GM18870 (cell line): ENCODE data around the gene KRTAP9-1.
"Not testable (repeated sequence)": the region's sequence is repeated elsewhere in the genome, so short reads cannot be mapped to it uniquely, and the experiment has no call there.

Source experiments
- ATAC-seq: cut with Tn5 transposase; IDR thresholded peaks from one replicate; pipeline ENCODE4 v1.9.1; 2021; ENCODE audit warnings: moderate library complexity; ENCODE audit not compliant: unreplicated experiment

Gene KRTAP9-1

GRCh38 chr17:41178843-41179616, 10.7 kb upstream of the KRTAP9-1 start:
- ATAC-seq, result no peak

- no peak for ATAC-seq
These were observed 5.2 kb upstream of the KRTAP9-1 start, which contains the start of gene KRTAP4-1 for GRCh38 chr17:41184480-41184961. Gene KRTAP4-1, minus strand, starts transcription at chr17:41184911. Its CDS starts 57 bp downstream, at chr17:41184854.

- no peak for ATAC-seq
These were observed 4.7 kb upstream of the KRTAP9-1 start for GRCh38 chr17:41185001-41185400.

- ATAC-seq, result no peak
These were observed 2.8 kb upstream of the KRTAP9-1 start for GRCh38 chr17:41186872-41187271.

GRCh38 chr17:41190328-41190727, 641 bp downstream of the KRTAP9-1 start:
- ATAC-seq, result no peak

GRCh38 chr17:41196068-41196467, 6.4 kb downstream of the KRTAP9-1 start:
- ATAC-seq, result no peak

GRCh38 chr17:41199421-41200078, 9.9 kb downstream of the KRTAP9-1 start:
- no peak for ATAC-seq

- no peak for ATAC-seq
These were observed 22.3 kb downstream of the KRTAP9-1 start for GRCh38 chr17:41211845-41212466.

GRCh38 chr17:41212524-41213169, 23.0 kb downstream of the KRTAP9-1 start:
- ATAC-seq, result no peak

GRCh38 chr17:41215681-41216080, 26.0 kb downstream of the KRTAP9-1 start:
- ATAC-seq, result no peak

- no peak for ATAC-seq
These were observed 34.1 kb downstream of the KRTAP9-1 start for GRCh38 chr17:41223821-41224220.

GRCh38 chr17:41226051-41226450, 36.4 kb downstream of the KRTAP9-1 start:
- ATAC-seq, result no peak

GRCh38 chr17:41226598-41227095, 37.0 kb downstream of the KRTAP9-1 start, which contains the start of gene KRTAP9-2:
Gene KRTAP9-2, plus strand, starts transcription at chr17:41226648. Its CDS starts 7 bp downstream, at chr17:41226655.
- not testable (repeated sequence) for ATAC-seq

- no peak for ATAC-seq
These were observed 40.4 kb downstream of the KRTAP9-1 start for GRCh38 chr17:41230094-41230493.

GRCh38 chr17:41231731-41232130, 42.0 kb downstream of the KRTAP9-1 start:
- ATAC-seq, result no peak

GRCh38 chr17:41232399-41233105, 42.9 kb downstream of the KRTAP9-1 start, which contains the start of gene KRTAP9-3:
Gene KRTAP9-3, plus strand, starts transcription at chr17:41232449. Its CDS starts 53 bp downstream, at chr17:41232502.
- not testable (repeated sequence) for ATAC-seq

- not testable (repeated sequence) for ATAC-seq
These were observed 47.4 kb downstream of the KRTAP9-1 start for GRCh38 chr17:41237116-41237515.

GRCh38 chr17:41237949-41238437, 48.3 kb downstream of the KRTAP9-1 start, which contains the start of gene KRTAP9-8:
Gene KRTAP9-8, plus strand, starts transcription at chr17:41237999. Its CDS starts 53 bp downstream, at chr17:41238052.
- ATAC-seq, result not testable (repeated sequence)
